ENCODE measurements around the gene ELOB. TPM values are rescaled to one million over a fixed set of nuclear protein-coding genes. Genes with fewer than 3 reads are reported as not detected.
"Not testable (repeated sequence)": the region's sequence is repeated elsewhere in the genome, so short reads cannot be mapped to it uniquely, and the experiment has no call there.

Gene ELOB
- total RNA-seq, 1 experiment from 2014 or later = 259 TPM

- Histone ChIP-seq H3K27ac (no peak overlapping the region), H3K4me2 (no peak overlapping the region), H3K9me3 (ENCODE audit: insufficient read depth, low read depth) (no peaks in the 10 kb centered on the region), H3K4me1 (replicated peaks; ENCODE audit: insufficient read depth) (peaks cover 12% of the 10 kb centered on the region), H4K20me1 (ENCODE audit: insufficient read depth) (no peaks in the 10 kb centered on the region), H3K36me3 (ENCODE audit: low read depth) (no peaks in the 10 kb centered on the region), H3K9me2 (ENCODE audit: insufficient read depth) (no peaks in the 10 kb centered on the region), H3K4me3 (no peak overlapping the region), H3F3A (ENCODE audit: insufficient read depth, low read depth) (peaks cover 24% of the 10 kb centered on the region; the same call in 1 of the 2 replicates), H3K27me3 (ENCODE audit: insufficient read depth, low read depth) (no peaks in the 10 kb centered on the region), H3K79me2 (ENCODE audit: low read depth) (no peaks in the 10 kb centered on the region), H2AFZ (no peak overlapping the region)
- BruUV-seq (replicated peaks) = no TSS peak
- intact Hi-C loops (cut with micrococcal nuclease; ENCODE audit: unreplicated experiment) = no loop called here
- POLR2A ChIA-PET (ENCODE audit: unreplicated experiment) = no interaction called here
- no peak for DNase-seq
- CTCF ChIA-PET = no interaction called here
- TF ChIP-seq CTCF (conservative IDR thresholded peaks at IDR 0.05) (no peak), EZH2 (IDR thresholded peaks at IDR 0.05; ENCODE audit: low read depth) (no peak)
Observed at GRCh38 chr16:2726923-2727322, 50.2 kb downstream of the ELOB start.

- no peaks in the 10 kb centered on the region for H3K9me3 ChIP-seq (ENCODE audit: insufficient read depth, low read depth)
- intact Hi-C loops (cut with micrococcal nuclease; ENCODE audit: unreplicated experiment) = loop anchor here (5.0 kb wide), 1 partner anchor 382 kb away; no protein-coding TSS in a partner anchor
- POLR2A ChIA-PET (ENCODE audit: unreplicated experiment) = no interaction called here
- no peak overlapping the region for H3K4me2 ChIP-seq
- H3K27me3 ChIP-seq (ENCODE audit: insufficient read depth, low read depth) = no peaks in the 10 kb centered on the region
- H3F3A ChIP-seq (ENCODE audit: insufficient read depth, low read depth) = peaks cover 39% of the 10 kb centered on the region
- no peak for DNase-seq
- peaks cover 18% of the 10 kb centered on the region for H3K4me1 ChIP-seq (replicated peaks; ENCODE audit: insufficient read depth)
- H3K4me3 ChIP-seq = no peak overlapping the region
- TF ChIP-seq CTCF (conservative IDR thresholded peaks at IDR 0.05) = no peak
- TF ChIP-seq EZH2 (IDR thresholded peaks at IDR 0.05; ENCODE audit: low read depth) = no peak
- no peaks in the 10 kb centered on the region for H3K9me2 ChIP-seq (ENCODE audit: insufficient read depth)
- no peak overlapping the region for H3K27ac ChIP-seq
- H3K36me3 ChIP-seq (ENCODE audit: low read depth) = no peaks in the 10 kb centered on the region
- no peak overlapping the region for H2AFZ ChIP-seq
- H3K79me2 ChIP-seq (ENCODE audit: low read depth) = no peaks in the 10 kb centered on the region
- BruUV-seq (replicated peaks) = no TSS peak
- H4K20me1 ChIP-seq (ENCODE audit: insufficient read depth) = no peaks in the 10 kb centered on the region
- CTCF ChIA-PET = no interaction called here
Observed at GRCh38 chr16:2724816-2725348, 52.2 kb downstream of the ELOB start.

GRCh38 chr16:2724088-2724676, 52.9 kb downstream of the ELOB start:
- Histone ChIP-seq H4K20me1 (ENCODE audit: insufficient read depth) (no peaks in the 10 kb centered on the region), H3K36me3 (ENCODE audit: low read depth) (no peaks in the 10 kb centered on the region), H3K4me2 (no peak overlapping the region), H3K9me3 (ENCODE audit: insufficient read depth, low read depth) (no peaks in the 10 kb centered on the region), H2AFZ (no peak overlapping the region), H3K9me2 (ENCODE audit: insufficient read depth) (no peaks in the 10 kb centered on the region), H3K4me1 (replicated peaks; ENCODE audit: insufficient read depth) (peaks cover 25% of the 10 kb centered on the region), H3K4me3 (no peak overlapping the region), H3F3A (ENCODE audit: insufficient read depth, low read depth) (peaks cover 45% of the 10 kb centered on the region), H3K79me2 (ENCODE audit: low read depth) (no peaks in the 10 kb centered on the region), H3K27me3 (ENCODE audit: insufficient read depth, low read depth) (no peaks in the 10 kb centered on the region), H3K27ac (no peak overlapping the region)
- no peak for DNase-seq
- CTCF ChIA-PET = no interaction called here
- POLR2A ChIA-PET (ENCODE audit: unreplicated experiment) = interaction anchor here (0.6 kb wide), 1 partner anchor 318 kb away, joined by 6 read pairs; no protein-coding TSS in a partner anchor
- TF ChIP-seq CTCF (conservative IDR thresholded peaks at IDR 0.05) (no peak), EZH2 (IDR thresholded peaks at IDR 0.05; ENCODE audit: low read depth) (no peak)
- no TSS peak for BruUV-seq (replicated peaks)
- intact Hi-C loops (cut with micrococcal nuclease; ENCODE audit: unreplicated experiment) = loop anchor here (5.0 kb wide), 1 partner anchor 383 kb away; no protein-coding TSS in a partner anchor

- H3K4me3 ChIP-seq = peak overlapping the region; percentile 64; the same call in 1 of the 2 replicates
- H3K27me3 ChIP-seq (ENCODE audit: insufficient read depth, low read depth); H3K79me2 ChIP-seq (ENCODE audit: low read depth); H3K9me2 ChIP-seq (ENCODE audit: insufficient read depth); POLR2A ChIA-PET (ENCODE audit: unreplicated experiment); H3K9me3 ChIP-seq (ENCODE audit: insufficient read depth, low read depth); DNase-seq; H3K36me3 ChIP-seq (ENCODE audit: low read depth); H4K20me1 ChIP-seq (ENCODE audit: insufficient read depth): not testable (repeated sequence)
- 0 out of 2 replicates have a peak overlapping the region, but pooled peaks have one; percentile 76 for H2AFZ ChIP-seq
- H3K4me2 ChIP-seq = peak overlapping the region; percentile 77
- TSS peak; percentile 77 for BruUV-seq (replicated peaks)
- intact Hi-C loops (cut with micrococcal nuclease; ENCODE audit: unreplicated experiment) = loop anchor here (1.0 to 5.0 kb wide), 5 partner anchors 31 to 386 kb away; partner anchors contain the start of gene SRRM2
- H3F3A ChIP-seq (ENCODE audit: insufficient read depth, low read depth) = peaks cover 48% of the 10 kb centered on the region
- CTCF ChIA-PET = interaction anchor here (0.7 kb wide), 1 partner anchor 205 kb away, joined by 5 read pairs; no protein-coding TSS in a partner anchor
- H3K4me1 ChIP-seq (replicated peaks; ENCODE audit: insufficient read depth) = peaks cover 34% of the 10 kb centered on the region
- peak overlapping the region; percentile 54 for H3K27ac ChIP-seq
Observed at GRCh38 chr16:2721634-2722173, 55.4 kb downstream of the ELOB start.
